H9 (cell line): ENCODE data around the gene PNPLA7. TPM values are rescaled to one million over a fixed set of nuclear protein-coding genes. Genes with fewer than 3 reads are reported as not detected.
A peak's percentile ranks its signal among the peaks of the same experiment; 100 is the strongest.
"Not testable (repeated sequence)": the region's sequence is repeated elsewhere in the genome, so short reads cannot be mapped to it uniquely, and the experiment has no call there.

Source experiments
- DNase-seq: peaks from one replicate; pipeline ENCODE4 v3.0.0-alpha.2; 2017
- H2AFZ ChIP-seq: one replicate; pipeline ENCODE4 v1.6.1; 2013; ENCODE audit warnings: mild to moderate bottlenecking, low read length, control low read depth, moderate library complexity
- H2AK5ac ChIP-seq: 2 replicates; pipeline ENCODE4 v1.6.1; 2013; ENCODE audit warnings: low read length, control low read depth, mixed read lengths; ENCODE audit not compliant: insufficient read length
- H2BK120ac ChIP-seq: one replicate; pipeline ENCODE4 v1.6.1; 2013; ENCODE audit warnings: low read depth, mild to moderate bottlenecking, low read length, control low read depth, inconsistent platforms; ENCODE audit not compliant: poor library complexity, severe bottlenecking
- H2BK12ac ChIP-seq: 2 replicates; pipeline ENCODE4 v1.6.1; 2013; ENCODE audit warnings: low read length, control low read depth, mixed read lengths, low read depth; ENCODE audit not compliant: insufficient read length
- H2BK15ac ChIP-seq: 2 replicates; pipeline ENCODE4 v1.6.1; 2013; ENCODE audit warnings: low read depth, low read length, control low read depth
- H2BK20ac ChIP-seq: one replicate; pipeline ENCODE4 v1.6.1; 2013; ENCODE audit warnings: low read depth, mild to moderate bottlenecking, low read length, control low read depth, inconsistent platforms; ENCODE audit not compliant: poor library complexity, severe bottlenecking
- H2BK5ac ChIP-seq: 2 replicates; pipeline ENCODE4 v1.6.1; 2013; ENCODE audit warnings: low read length, control low read depth, mixed read lengths; ENCODE audit not compliant: insufficient read length
- H3K14ac ChIP-seq: 2 replicates; pipeline ENCODE4 v1.6.1; 2013; ENCODE audit warnings: low read length, control low read depth; ENCODE audit not compliant: insufficient read depth
- H3K18ac ChIP-seq: 2 replicates; pipeline ENCODE4 v1.6.1; 2013; ENCODE audit warnings: low read depth, mild to moderate bottlenecking, mixed read lengths, low read length, control low read depth; ENCODE audit not compliant: insufficient read length
- H3K23ac ChIP-seq: 2 replicates; pipeline ENCODE4 v1.6.1; 2013; ENCODE audit warnings: low read length, control low read depth, mixed read lengths, low read depth; ENCODE audit not compliant: insufficient read length
- H3K23me2 ChIP-seq: 2 replicates; pipeline ENCODE4 v1.6.1; 2013; ENCODE audit warnings: low read depth, mild to moderate bottlenecking, mixed read lengths, low read length, control low read depth; ENCODE audit not compliant: insufficient read length, poor library complexity, severe bottlenecking
- H3K27ac ChIP-seq: 2 replicates; pipeline ENCODE4 v1.5.1; 2013; ENCODE audit warnings: low read length, control low read depth, mixed read lengths, low read depth; ENCODE audit not compliant: insufficient read length
- H3K27me3 ChIP-seq: 2 replicates; pipeline ENCODE4 v1.6.1; 2013; ENCODE audit warnings: low read length, control low read depth, inconsistent platforms; ENCODE audit not compliant: insufficient read depth
- H3K4ac ChIP-seq: 2 replicates; pipeline ENCODE4 v1.6.1; 2013; ENCODE audit warnings: low read depth, mild to moderate bottlenecking, control low read depth, inconsistent platforms, low read length, moderate library complexity
- H3K4me1 ChIP-seq: 2 replicates; pipeline ENCODE4 v1.6.1; 2013; ENCODE audit warnings: low read length, control low read depth, inconsistent platforms; ENCODE audit not compliant: insufficient read depth
- H3K4me2 ChIP-seq: 2 replicates; pipeline ENCODE4 v1.6.1; 2013; ENCODE audit warnings: low read length, control low read depth, mixed read lengths; ENCODE audit not compliant: insufficient read length, insufficient read depth
- H3K56ac ChIP-seq: 2 replicates; pipeline ENCODE4 v1.6.1; 2013; ENCODE audit warnings: low read depth, mild to moderate bottlenecking, mixed read lengths, low read length, control low read depth; ENCODE audit not compliant: insufficient read length
- H3K79me1 ChIP-seq: 2 replicates; pipeline ENCODE4 v1.6.1; 2013; ENCODE audit warnings: low read depth, mild to moderate bottlenecking, moderate library complexity, low read length, control low read depth, inconsistent platforms; ENCODE audit not compliant: insufficient read depth, poor library complexity, severe bottlenecking
- H3K79me2 ChIP-seq: 2 replicates; pipeline ENCODE4 v1.6.1; 2013; ENCODE audit warnings: low read length, control low read depth, inconsistent platforms; ENCODE audit not compliant: insufficient read depth
- H3K9ac ChIP-seq: 2 replicates; pipeline ENCODE4 v1.6.1; 2013; ENCODE audit warnings: low read length, control low read depth, mixed read lengths; ENCODE audit not compliant: insufficient read length; ENCODE audit errors: extremely low read depth
- H3K9me3 ChIP-seq: one replicate; pipeline ENCODE4 v1.6.1; 2013; ENCODE audit warnings: low read depth, low read length, inconsistent platforms; ENCODE audit not compliant: control insufficient read depth
- H3T11ph ChIP-seq: one replicate; pipeline ENCODE4 v1.6.1; 2013; ENCODE audit warnings: mild to moderate bottlenecking, low read length, control low read depth, inconsistent platforms
- H4K20me1 ChIP-seq: one replicate; pipeline ENCODE4 v1.6.1; 2013; ENCODE audit not compliant: control insufficient read depth, insufficient read length, insufficient read depth
- H4K5ac ChIP-seq: 2 replicates; pipeline ENCODE4 v1.6.1; 2013; ENCODE audit warnings: low read depth, mild to moderate bottlenecking, mixed read lengths, low read length, control low read depth; ENCODE audit not compliant: insufficient read length
- H4K8ac ChIP-seq: replicated peaks from 2 replicates; pipeline ENCODE4 v1.6.1; 2013; ENCODE audit warnings: low read length, control low read depth, mixed read lengths, low read depth; ENCODE audit not compliant: insufficient read length
- H4K91ac ChIP-seq: 2 replicates; pipeline ENCODE4 v1.6.1; 2013; ENCODE audit warnings: low read depth, mild to moderate bottlenecking, moderate library complexity, mixed read lengths, low read length, control low read depth; ENCODE audit not compliant: insufficient read length
- H3K27ac Mint-ChIP-seq, 3 experiments: 2 replicates in 2 of 3; 3 replicates in 1 of 3; pipeline ENCODE4 v1.8.0; 2020 to 2021; ENCODE audit warnings: mixed read lengths in 3 of 3, mild to moderate bottlenecking in 1 of 3, moderate library complexity in 1 of 3
- H3K27me3 Mint-ChIP-seq: 2 replicates; pipeline ENCODE4 v1.8.0; 2021; ENCODE audit warnings: low read depth, mild to moderate bottlenecking, moderate library complexity, mixed read lengths
- H3K36me3 Mint-ChIP-seq, 3 experiments: 2 replicates in 2 of 3; 3 replicates in 1 of 3; pipeline ENCODE4 v1.8.0; 2020 to 2021; ENCODE audit warnings: low read depth in 3 of 3, mixed read lengths in 3 of 3; ENCODE audit not compliant: insufficient read depth in 1 of 3
- H3K4me1 Mint-ChIP-seq, 2 experiments: 2 replicates each; pipeline ENCODE4 v1.8.0; 2020; ENCODE audit warnings: mixed read lengths in 2 of 2
- H3K4me3 Mint-ChIP-seq, 2 experiments: 2 replicates in 1 of 2; 3 replicates in 1 of 2; pipeline ENCODE4 v1.8.0; 2020 to 2021; ENCODE audit warnings: mild to moderate bottlenecking in 2 of 2, mixed read lengths in 2 of 2, moderate library complexity in 1 of 2
- H3K9me3 Mint-ChIP-seq, 2 experiments: 2 replicates in 1 of 2; 3 replicates in 1 of 2; pipeline ENCODE4 v1.8.0; 2020; ENCODE audit warnings: mild to moderate bottlenecking in 2 of 2, mixed read lengths in 2 of 2, moderate library complexity in 1 of 2
- WGBS: extraction: QIAGEN DNeasy Blood & Tissue Kit; methylation state at CpG from one replicate; pipeline ENCODE4 v1.1.7; 2013; ENCODE audit warnings: missing lambda C conversion rate, low lambda C conversion rate, mixed read lengths; ENCODE audit not compliant: insufficient read length; ENCODE audit errors: extremely low coverage; 5-methylcytosine and 5-hydroxymethylcytosine counted together
- total RNA-seq: library from RNA; stranded (reverse); gene quantifications from 2 replicates; pipeline ENCODE4 v1.2.1, GENCODE V29; 2021
- TF ChIP-seq, protein P1 (sequence below): fragments of 200-600 bp; sonication (generic); conservative IDR thresholded peaks from 3 replicates; pipeline ENCODE4 v1.8.0; 2021; ENCODE audit warnings: antibody characterized with exemption, mild to moderate bottlenecking

Gene PNPLA7
- total RNA-seq, 1 experiment from 2014 or later = 1.8 TPM

DNA sequence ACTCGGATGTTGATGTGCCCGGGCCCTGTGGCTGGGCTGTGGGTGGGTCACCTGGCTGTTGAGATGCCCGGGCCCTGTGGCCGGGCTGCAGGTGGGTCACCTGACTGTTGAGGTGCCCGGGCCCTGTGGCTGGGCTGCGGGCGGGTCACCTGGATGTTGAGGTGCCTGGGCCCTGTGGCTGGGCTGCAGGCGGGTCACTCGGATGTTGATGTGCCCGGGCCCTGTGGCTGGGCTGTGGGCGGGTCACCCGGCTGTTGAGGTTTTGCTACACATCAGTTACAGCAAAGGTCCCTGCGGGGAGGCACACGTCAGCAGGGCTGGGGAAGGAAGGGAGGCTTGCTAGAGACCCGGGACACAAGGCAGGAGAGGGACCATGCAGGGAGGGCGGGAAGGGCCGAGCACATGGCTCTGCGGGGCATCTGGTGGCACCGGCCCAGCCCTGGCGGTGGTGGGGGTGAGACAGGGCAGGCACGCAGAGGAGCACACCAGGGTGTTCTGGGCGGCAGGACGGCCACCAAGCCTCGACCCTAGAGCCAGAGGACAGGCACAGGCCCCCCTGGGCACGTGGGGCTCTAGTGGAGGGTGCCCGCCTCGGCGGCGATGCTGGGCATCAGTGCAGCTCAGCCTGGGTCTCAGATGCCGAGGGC, 35.4 kb downstream of the PNPLA7 start:
- Histone ChIP-seq H2BK120ac (no peak overlapping the region), H3K23ac (no peak overlapping the region), H4K20me1 (no peaks in the 10 kb centered on the region), H3K79me2 (no peaks in the 10 kb centered on the region), H3K79me1 (no peaks in the 10 kb centered on the region), H3T11ph (no peak overlapping the region), H3K14ac (no peak overlapping the region), H3K18ac (no peak overlapping the region), H3K56ac (no peak overlapping the region), H3K23me2 (no peaks in the 10 kb centered on the region), H2BK12ac (no peak overlapping the region), H3K9me3 (no peaks in the 10 kb centered on the region), H2BK15ac (no peak overlapping the region), H3K27ac (no peak overlapping the region), H2AK5ac (no peak overlapping the region), H4K5ac (no peak overlapping the region), H3K9ac (no peak overlapping the region), H2BK5ac (no peak overlapping the region), H4K8ac (no peak overlapping the region), H3K4me2 (no peak overlapping the region), H3K27me3 (no peaks in the 10 kb centered on the region), H2BK20ac (no peak overlapping the region), H3K4ac (no peak overlapping the region), H3K4me1 (no peaks in the 10 kb centered on the region), H4K91ac (no peak overlapping the region), H2AFZ (no peak overlapping the region)
- H3K9me3 Mint-ChIP-seq = peaks cover 11 to 33% of the 10 kb centered on the region in 2 experiments
- H3K4me1 Mint-ChIP-seq = no peaks in the 10 kb centered on the region
- DNase-seq = no peak
- peaks cover 0 to 2% (median 0%) of the 10 kb centered on the region in 3 experiments; a peak in 4 of 7 replicates for H3K36me3 Mint-ChIP-seq
- peaks cover 8% of the 10 kb centered on the region for H3K27me3 Mint-ChIP-seq
- TF ChIP-seq, protein P1, sequence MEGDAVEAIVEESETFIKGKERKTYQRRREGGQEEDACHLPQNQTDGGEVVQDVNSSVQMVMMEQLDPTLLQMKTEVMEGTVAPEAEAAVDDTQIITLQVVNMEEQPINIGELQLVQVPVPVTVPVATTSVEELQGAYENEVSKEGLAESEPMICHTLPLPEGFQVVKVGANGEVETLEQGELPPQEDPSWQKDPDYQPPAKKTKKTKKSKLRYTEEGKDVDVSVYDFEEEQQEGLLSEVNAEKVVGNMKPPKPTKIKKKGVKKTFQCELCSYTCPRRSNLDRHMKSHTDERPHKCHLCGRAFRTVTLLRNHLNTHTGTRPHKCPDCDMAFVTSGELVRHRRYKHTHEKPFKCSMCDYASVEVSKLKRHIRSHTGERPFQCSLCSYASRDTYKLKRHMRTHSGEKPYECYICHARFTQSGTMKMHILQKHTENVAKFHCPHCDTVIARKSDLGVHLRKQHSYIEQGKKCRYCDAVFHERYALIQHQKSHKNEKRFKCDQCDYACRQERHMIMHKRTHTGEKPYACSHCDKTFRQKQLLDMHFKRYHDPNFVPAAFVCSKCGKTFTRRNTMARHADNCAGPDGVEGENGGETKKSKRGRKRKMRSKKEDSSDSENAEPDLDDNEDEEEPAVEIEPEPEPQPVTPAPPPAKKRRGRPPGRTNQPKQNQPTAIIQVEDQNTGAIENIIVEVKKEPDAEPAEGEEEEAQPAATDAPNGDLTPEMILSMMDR = no peak
- H3K4me3 Mint-ChIP-seq = no peak overlapping the region
- WGBS = no CpG with 5 or more reads among the region's 30 CpGs
- no peak overlapping the region for H3K27ac Mint-ChIP-seq

DNA sequence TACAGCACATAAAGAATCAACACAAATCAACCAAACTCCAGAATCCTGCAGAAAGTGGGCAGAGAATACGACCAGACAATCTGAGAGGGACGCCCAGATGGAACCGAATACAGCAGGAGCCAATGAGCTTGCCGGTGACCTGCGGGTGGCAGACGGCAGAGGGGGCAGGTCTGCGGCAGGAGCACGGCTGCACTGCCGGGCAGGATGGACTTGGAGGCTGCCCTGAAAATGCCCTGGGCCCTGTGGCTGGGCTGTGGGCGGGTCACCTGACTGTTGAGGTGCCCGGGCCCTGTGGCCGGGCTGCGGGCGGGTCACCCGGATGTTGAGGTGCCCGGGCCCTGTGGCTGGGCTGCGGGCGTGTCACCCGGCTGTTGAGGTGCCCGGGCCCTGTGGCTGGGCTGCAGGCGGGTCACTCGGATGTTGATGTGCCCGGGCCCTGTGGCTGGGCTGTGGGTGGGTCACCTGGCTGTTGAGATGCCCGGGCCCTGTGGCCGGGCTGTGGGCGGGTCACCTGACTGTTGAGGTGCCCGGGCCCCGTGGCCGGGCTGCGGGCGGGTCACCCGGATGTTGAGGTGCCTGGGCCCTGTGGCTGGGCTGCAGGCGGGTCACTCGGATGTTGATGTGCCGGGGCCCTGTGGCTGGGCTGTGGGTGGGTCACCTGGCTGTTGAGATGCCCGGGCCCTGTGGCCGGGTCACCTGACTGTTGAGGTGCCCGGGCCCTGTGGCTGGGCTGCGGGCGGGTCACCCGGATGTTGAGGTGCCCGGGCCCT, 36.2 kb downstream of the PNPLA7 start:
- Mint-ChIP-seq H3K9me3 (peaks cover 15 to 34% of the 10 kb centered on the region in 2 experiments), H3K27ac (peak overlapping the region in 1 of 3 experiments; percentile 92; a peak in 1 of 7 replicates)
- H2AFZ ChIP-seq, H2BK5ac ChIP-seq, H3K56ac ChIP-seq, H4K8ac ChIP-seq, H3K4me2 ChIP-seq, H3K79me2 ChIP-seq, H2BK20ac ChIP-seq, H2AK5ac ChIP-seq, H3K36me3 Mint-ChIP-seq, H3K9me3 ChIP-seq, H2BK120ac ChIP-seq, H3K27me3 ChIP-seq, H3K23ac ChIP-seq, H3K79me1 ChIP-seq, H3T11ph ChIP-seq, H3K4me3 Mint-ChIP-seq, DNase-seq, H3K23me2 ChIP-seq, H3K18ac ChIP-seq, H3K27me3 Mint-ChIP-seq, H3K4me1 Mint-ChIP-seq, H3K4ac ChIP-seq, H4K5ac ChIP-seq, H2BK15ac ChIP-seq, H4K20me1 ChIP-seq, H2BK12ac ChIP-seq, H4K91ac ChIP-seq, H3K27ac ChIP-seq, H3K4me1 ChIP-seq, H3K14ac ChIP-seq, H3K9ac ChIP-seq: not testable (repeated sequence)
- WGBS = no CpG with 5 or more reads among the region's 42 CpGs
